NCI-H526 (cell line): ENCODE data around the gene ZNF655.
A peak's percentile ranks its signal among the peaks of the same experiment; 100 is the strongest.
"Not testable (repeated sequence)": the region's sequence is repeated elsewhere in the genome, so short reads cannot be mapped to it uniquely, and the experiment has no call there.

Source experiments
- DNase-seq, 2 experiments: peaks; one replicate each; lab custom pipeline; 2025; lab: John Stamatoyannopoulos, UW

The ZNF655 gene

GRCh38 chr7:99560834-99561736, 2.6 kb downstream of the ZNF655 start:
- no peak for DNase-seq

- no peak for DNase-seq
These were observed 3.3 kb downstream of the ZNF655 start for GRCh38 chr7:99561737-99562051.

GRCh38 chr7:99562114-99562784, 3.8 kb downstream of the ZNF655 start:
- DNase-seq: no peak

- no peak for DNase-seq
These were observed 4.4 kb downstream of the ZNF655 start for GRCh38 chr7:99562832-99563231.

- DNase-seq: no peak
These were observed 5.2 kb downstream of the ZNF655 start for GRCh38 chr7:99563650-99564049.

- not testable (repeated sequence) for DNase-seq
These were observed 10.3 kb downstream of the ZNF655 start for GRCh38 chr7:99568770-99569169.

- no peak for DNase-seq
These were observed 13.3 kb downstream of the ZNF655 start for GRCh38 chr7:99571768-99572167.

GRCh38 chr7:99573257-99573656, 14.8 kb downstream of the ZNF655 start:
- DNase-seq: no peak

GRCh38 chr7:99576251-99576650, 17.8 kb downstream of the ZNF655 start:
- DNase-seq: no peak

- DNase-seq: no peak
These were observed 21.0 kb downstream of the ZNF655 start for GRCh38 chr7:99579281-99579955.

GRCh38 chr7:99579956-99580777, 21.7 kb downstream of the ZNF655 start:
- peak; percentile 46 to 85 for DNase-seq

- DNase-seq: not testable (repeated sequence)
These were observed 22.4 kb downstream of the ZNF655 start for GRCh38 chr7:99580778-99581332.

- DNase-seq: no peak
These were observed 30.4 kb downstream of the ZNF655 start for GRCh38 chr7:99588868-99589267.

- no peak for DNase-seq
These were observed 36.7 kb downstream of the ZNF655 start for GRCh38 chr7:99594948-99595745.

- no peak for DNase-seq
These were observed 38.0 kb downstream of the ZNF655 start for GRCh38 chr7:99596408-99596955.

GRCh38 chr7:99597762-99598501, 39.5 kb downstream of the ZNF655 start, which contains the start of gene TMEM225B:
Gene TMEM225B, plus strand, starts transcription at chr7:99598267. Its CDS starts 6,122 bp downstream, at chr7:99604389.
- no peak for DNase-seq

GRCh38 chr7:99599836-99600235, 41.4 kb downstream of the ZNF655 start:
- DNase-seq: no peak

- DNase-seq: no peak
These were observed 43.3 kb downstream of the ZNF655 start for GRCh38 chr7:99601656-99602310.

GRCh38 chr7:99605527-99605926, 47.1 kb downstream of the ZNF655 start:
- no peak for DNase-seq
